Measurements from ENCODE around the gene ZDHHC3.
"Not testable (repeated sequence)": the region's sequence is repeated elsewhere in the genome, so short reads cannot be mapped to it uniquely, and the experiment has no call there.

Gene ZDHHC3

DNA sequence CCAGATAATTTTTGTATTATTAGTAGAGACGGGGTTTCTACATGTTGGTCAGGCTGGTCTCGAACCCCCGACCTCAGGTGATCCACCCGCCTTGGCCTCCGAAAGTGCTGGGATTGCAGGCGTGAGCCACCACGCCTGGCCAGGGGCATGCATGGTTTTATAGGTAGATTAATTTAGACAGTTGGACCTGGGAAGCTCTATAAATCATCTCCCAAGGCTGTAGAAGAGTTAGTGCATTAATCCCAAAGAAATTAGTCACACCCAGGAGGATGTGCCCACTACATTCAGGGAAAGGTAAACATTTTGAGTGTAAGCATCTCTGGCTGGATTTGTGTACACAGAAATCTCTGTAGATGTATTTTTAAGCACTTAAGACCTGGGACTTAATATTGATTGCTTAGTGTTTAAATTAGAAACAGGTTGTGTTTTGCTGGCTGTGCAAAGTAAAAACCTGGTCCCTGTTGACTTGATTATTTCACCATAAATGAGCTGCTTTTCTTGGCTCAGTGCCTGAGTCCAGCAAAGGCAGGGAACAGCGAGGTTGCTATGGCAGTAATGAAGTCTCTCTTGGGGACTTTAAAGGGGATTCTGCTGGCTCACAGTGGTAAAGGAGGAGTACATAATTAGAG is 19.3 kb upstream of the ZDHHC3 start:
- no peak for DNase-seq

DNA sequence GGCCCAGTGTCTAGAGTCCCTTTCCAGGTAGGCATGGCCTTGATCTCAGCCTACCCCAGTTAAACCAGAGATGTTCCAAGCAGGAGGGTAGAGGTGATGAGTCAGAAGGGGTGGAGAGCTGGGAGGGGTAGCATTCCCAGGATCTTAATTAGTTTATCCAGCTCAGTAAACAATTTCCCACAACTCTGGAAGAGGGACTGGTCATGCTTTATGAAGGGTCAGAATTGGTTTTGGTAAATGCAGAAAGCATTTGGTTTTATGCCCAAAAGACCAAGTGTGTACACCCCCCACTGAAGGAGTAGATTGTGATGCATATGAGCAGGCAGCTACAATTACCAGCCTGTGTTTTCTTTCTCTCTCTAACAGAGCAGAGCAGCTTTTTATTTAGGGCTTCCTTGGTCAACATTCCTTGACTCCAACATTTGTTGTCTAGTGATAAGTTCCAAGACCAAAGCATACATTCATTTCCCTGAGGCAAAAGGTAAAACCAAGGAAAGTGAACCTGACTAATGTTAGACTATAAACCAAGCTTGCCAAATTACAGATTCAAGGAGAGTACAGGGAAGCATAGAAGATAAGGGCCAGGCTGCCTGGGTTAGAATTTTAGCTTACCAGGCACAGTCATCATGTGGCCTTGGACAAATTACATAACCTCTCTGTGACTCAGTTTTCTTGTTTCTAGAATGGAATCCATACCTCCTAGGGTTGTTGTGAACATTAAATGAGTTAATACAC is 17.7 kb upstream of the ZDHHC3 start:
- no peak for DNase-seq

DNA sequence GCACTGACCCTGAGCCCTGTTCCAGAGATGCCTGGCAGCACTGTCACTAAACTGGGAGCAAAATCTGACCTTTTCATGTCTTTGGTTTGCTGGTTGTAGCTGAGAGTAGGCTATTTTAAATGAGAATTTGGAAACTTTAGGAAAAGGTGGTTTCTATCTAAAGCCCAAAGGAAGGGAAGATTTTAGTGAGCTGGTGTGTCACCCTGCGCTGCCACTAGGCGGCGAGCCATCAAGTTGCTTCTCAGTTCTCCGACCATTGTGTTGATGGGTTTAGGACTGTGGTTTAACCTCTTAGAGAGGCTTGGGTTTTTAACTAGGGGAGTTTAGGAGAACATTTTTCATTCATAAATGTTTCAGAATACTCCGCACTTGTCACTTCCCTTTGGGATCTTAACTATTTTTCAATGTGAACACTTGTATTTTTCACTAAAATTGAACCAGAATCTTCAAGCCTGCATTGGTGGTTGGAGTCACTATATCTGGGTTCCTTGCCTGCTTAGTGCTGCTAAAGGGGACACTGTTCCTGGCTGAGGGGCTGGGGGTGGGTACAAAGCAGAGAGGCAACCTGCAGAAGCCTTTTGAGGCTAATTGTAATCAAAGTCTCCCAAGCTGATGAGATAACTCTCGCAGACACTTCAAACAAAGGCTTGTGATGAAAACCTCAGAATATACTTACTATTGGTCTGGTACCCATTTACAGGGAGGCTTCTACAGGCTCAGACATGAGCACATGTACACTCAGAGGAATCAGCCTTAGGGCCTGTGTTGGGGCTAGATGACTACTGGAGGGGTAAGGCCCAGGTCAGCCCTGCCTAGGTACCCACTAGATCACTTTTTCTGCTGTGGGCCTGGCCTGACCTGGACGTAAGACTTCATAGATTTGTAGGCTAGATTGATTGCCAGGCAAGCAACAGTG is 16.8 kb upstream of the ZDHHC3 start:
- DNase-seq, result no peak

DNA sequence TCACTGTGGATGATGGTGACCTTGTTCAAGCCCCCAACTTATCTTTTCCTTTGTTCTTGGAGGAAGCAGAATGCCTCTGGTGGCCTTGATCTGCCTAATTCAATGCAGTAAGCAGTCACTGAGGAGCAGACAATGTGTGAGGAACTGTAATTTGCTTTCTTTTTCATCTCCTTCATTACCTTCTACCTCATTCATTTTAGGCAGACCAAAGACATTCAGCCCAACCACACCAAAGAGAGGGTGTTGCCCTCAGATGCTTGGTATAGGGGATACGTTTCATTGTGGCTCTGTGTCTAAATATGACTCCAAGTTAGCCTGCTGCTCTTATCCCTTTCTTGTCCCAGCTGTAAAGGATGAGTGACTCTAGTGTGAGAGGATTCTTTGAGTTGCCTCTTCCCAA is 15.4 kb upstream of the ZDHHC3 start:
- no peak for DNase-seq

DNA sequence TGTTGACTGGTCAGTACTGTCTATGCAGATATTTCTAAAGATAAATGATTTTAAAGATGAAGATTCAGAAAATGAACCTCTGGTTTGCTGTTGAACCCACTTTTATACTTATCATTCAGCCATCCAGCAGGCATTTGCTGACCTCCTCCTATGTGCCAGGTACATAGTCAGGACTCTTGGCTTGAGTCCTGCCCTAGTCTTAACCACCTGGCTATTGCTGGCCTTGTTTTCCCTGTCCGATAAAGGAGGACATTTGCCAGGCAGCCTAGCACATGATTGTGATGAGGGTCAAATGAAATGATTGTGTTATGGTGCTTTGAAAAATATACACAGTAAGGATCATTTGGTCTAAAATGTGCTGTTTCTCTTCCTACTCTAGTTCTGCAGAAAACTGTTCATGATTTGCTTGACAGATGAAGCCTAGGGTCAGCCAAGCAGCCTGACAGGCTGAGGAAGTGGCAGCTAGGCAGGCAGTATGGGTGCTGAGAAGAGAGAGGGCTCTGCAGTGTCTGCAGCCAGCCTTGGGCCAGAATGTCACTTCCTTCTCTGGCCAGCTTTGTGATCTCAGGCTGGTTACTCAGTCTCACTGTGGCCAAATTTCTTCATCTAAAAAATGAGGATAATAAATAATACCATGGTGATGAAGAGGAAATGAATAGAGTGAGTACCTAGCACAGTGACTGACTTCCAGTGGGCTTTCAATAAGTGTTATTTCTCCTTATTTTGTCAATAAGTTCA is 13.8 kb upstream of the ZDHHC3 start:
- DNase-seq, result no peak

DNA sequence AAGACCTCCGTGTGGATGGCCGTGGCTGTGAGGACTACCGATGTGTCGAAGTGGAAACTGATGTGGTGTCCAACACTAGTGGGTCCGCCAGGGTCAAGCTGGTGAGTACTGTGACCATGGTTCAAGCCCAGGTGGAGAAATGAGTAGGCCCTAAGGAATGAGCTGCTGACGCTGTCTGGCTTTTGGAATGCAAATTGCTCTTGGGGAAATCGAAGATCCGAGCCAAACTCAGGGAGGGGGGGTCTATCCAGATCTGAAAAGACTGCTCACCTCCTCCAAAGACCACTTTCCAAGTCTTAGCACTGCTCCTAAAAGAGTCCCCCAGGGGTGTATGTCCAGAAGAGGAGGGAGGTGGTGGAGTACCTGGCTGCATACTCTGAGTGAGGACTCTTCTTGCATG is 13.2 kb upstream of the ZDHHC3 start:
- DNase-seq, result no peak

DNA sequence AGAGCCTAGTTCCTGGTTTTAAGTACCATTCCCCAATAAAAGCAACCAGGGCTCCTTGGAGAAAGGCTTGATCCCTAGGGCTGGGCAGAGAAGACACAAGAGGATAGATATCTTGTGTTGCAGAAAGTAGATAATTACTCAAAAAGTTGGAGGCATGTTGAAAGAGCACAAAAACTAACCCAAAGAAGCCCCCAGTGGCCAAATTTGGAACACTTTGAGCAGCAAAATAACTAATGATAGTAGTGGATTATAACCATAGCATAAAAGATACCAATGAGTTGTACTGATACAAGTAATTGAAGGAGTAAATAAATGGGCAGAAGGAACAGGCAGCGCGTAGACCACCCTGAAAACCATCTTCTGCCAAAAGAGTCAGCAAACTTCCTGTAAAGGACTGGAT is 12.1 kb upstream of the ZDHHC3 start:
- no peak for DNase-seq

DNA sequence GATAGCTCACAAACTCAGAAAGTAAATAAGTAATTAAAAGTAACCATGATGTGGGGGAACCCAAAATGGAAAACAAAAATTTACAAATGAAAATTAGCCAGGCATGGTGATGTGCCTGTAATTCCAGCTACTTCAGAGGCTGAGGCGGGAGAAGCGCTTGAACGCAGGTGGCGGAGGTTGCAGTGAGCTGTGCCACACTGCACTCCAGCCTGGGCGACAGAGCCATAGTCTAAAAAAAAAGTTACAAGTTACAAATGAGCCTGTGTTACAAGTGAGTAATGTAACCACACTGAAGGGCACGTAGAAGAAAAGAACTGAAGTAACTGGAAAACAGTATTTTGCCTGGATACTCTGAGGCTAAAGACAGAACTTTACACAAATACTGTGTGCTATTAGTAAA is 11.4 kb upstream of the ZDHHC3 start:
- DNase-seq, result no peak

DNA sequence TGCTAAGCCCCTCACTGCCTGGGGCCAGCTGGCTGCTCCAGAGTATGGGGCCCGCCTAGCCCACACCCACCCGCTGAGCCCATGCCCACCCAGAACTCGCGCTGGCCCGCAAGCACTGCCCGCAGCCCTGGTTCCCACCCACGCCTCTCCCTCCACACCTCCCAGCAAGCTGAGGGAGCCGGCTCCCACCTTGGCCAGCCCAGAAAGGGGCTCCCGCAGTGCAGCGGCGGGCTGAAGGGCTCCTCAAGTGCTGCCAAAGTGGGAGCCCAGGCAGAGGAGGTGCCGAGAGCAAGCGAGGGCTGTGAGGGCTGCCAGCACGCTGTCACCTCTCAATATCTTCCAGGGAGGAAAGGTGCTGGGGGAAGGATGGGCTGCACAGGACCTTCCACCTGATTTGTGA is 10.4 kb upstream of the ZDHHC3 start:
- DNase-seq, result not testable (repeated sequence)

DNA sequence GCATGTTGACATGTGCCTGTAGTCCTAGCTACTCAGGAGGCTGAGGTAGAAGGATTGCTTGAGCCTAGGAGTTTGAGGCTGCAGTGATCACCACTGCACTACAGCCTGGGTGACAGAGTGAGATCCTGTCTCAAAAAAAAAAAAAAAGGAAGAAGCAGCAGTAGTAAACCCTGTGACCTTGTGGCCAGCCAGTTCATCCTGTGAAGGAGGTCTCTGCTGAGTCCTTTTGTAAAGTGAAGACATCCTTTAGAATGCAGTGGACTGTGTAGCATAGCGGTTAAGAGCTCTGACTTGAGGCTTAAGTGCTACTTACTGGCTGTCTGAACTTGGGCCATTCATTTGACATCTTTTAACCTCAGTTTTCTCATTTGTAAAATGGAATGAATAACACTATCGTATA is 8.4 kb upstream of the ZDHHC3 start:
- no peak for DNase-seq

DNA sequence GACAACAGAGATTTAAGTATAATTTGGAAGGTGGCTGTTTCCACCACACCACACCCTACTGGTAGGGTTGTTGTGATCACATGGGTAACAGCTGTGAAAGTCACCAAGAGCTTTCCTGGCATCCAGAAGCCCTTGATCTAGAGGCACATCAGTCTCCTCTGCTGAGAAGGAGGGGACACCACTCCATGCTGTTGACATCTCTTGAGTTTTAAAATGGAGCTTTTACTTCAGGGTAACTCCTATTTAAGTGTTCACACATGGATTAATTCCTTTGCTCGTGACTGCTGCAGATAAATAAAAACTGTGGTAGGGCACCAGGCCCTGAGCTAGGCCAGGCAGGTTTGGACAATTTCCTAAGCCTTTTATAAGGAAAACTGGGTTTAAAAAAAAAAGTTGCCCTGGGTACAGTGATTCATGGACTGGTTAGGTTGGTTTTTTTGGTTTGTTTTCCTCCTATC is 7.5 kb upstream of the ZDHHC3 start:
- DNase-seq, result no peak

DNA sequence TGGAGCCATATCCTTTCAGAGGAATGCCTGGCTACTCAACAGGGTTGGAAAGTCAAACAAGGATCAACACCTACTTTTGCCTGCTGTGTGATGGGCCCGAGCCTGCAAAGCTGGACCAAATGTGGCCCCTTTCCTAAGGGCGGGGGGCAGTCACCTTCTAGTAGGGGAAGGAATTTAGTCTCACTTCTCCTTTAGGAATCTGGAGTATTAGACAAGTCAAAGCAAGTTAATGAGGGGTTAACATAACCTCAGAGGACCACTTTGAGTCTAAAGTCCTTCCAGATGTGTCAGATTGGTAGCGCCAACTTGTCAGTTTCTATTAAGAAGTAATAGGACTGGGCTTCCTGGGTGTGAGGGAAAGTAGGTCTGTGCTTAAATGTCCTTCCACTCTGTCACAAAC is 6.8 kb upstream of the ZDHHC3 start:
- no peak for DNase-seq

DNA sequence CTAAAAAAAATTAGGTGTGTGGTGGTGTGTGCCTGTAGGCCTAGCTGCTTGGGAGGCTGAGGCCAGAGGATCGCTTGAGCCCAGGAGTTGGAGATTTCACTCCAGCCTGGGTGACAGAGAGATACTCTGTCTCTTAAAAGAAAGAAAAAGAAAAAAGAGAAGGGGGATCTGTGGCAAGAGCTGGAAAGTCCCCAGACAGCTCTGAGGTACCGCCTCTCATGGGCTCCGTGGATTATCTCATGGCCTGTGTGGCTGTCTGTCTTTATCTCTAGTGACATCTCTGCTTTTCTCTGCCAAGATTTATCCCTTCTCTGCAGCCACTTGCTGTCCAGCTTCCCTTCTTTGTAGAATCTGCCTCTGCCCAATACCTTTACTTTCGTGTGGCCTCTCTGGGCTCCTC is 5.8 kb upstream of the ZDHHC3 start:
- DNase-seq, result no peak

DNA sequence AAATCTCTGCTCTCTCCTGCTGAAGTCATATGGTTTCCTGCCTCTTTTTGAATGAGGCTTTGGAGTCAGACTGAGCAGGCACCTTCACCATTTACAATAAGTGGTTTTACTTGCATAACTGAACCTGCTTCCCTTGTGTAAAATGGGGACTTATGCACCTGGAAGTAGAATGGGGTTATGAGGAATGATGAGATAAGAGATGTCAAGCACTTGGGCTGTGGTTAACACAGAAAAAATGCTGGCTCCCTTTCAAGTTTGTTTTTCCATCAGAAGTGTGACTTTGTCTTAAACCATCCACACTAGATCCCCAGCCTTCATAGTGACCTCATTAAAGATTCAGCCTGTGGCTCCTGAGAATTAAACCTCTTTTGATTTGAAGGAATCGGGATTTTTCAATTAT is 5.2 kb upstream of the ZDHHC3 start:
- DNase-seq, result no peak

DNA sequence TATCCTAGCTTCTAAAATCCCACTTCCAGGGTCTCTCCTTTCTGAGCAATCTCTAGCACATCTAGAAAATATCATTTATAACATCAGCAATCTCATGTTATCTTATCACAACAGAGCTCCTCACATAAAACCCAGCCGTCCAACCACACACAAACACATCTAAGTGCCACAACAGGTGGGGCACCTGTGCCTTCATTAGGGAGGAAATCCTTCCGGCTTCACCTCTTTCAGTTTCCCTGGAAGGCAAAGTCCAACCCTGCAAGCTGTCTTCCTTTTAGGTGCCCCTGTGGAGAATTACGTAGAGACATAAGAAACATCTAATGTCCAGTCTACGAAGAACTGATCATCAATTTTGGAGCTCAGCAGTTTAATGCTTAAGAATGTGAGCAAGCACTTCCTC is 1.6 kb downstream of the ZDHHC3 start:
- no peak for DNase-seq

DNA sequence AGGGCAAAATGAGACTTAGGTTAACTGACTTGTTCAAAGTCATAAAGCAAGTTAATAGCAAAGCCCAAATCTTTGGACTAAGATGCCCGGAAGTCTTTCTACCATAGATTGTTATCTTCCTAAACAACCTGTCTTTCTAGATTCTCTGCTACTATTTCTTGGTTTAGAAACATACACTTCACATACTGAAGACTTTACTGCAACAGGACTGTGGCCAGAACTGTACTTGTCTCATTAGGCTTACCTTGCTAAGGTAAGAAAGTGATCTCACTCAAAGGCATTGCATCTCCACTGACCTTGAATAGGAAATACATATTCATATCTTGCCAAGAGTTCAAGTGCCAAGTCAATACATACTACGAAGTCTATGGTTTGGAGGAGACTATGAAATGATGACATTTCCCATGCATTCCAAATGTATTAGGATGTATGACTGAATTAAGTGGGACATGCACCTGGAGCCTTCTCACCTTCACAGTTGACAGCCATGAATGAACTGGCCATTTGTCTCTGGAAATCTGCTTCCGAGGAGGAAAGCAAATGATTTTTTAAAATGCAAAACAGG is 5.0 kb downstream of the ZDHHC3 start:
- no peak for DNase-seq

DNA sequence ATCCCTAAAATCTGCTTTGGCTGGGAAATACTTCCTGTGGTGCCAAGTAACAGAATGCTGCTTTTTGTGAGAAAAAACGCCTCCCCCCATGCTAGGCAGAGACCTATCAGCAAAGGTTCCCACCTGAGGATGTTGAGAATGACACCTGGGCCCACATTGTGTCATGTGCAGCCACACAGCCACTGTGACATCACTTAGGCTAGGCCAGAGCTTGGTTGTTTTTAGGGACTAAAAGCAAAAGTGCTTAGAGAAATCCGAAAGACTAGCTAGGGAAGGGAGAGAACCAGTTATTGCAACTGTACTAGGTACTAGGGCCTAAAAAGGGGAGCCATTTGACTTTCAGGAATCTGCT is 6.2 kb downstream of the ZDHHC3 start:
- no peak for DNase-seq

DNA sequence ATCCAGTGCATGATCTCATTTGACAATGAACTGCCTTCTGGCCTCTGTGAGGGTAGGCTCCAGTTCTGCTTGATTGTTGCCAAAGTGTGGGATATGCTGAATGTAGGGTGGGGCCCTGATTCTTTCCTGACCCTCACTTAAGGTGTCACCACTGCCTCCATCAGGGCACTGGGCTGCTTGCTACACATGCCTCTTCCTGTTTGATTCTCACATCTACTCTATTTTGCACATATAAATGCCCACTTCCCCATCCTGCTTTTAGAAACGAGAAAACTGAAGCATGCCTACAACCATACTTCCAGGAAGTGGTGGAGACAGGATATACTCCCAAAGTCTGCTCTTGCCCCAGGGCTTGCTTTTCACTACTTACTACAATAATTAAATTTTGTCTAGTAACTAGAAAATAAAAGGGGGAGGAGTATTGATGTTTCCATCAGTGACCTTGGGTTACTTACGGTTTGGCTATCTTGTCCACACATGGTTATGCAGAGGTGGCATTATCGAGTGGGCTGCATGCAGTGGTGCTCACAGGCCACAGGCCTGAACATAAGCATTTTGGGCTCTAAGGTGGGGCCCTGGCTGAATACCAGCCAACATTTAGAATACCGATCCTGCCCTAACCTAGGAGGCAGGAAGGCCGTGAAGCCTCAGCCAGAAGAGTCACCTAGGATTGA is 6.7 kb downstream of the ZDHHC3 start:
- DNase-seq, result no peak

DNA sequence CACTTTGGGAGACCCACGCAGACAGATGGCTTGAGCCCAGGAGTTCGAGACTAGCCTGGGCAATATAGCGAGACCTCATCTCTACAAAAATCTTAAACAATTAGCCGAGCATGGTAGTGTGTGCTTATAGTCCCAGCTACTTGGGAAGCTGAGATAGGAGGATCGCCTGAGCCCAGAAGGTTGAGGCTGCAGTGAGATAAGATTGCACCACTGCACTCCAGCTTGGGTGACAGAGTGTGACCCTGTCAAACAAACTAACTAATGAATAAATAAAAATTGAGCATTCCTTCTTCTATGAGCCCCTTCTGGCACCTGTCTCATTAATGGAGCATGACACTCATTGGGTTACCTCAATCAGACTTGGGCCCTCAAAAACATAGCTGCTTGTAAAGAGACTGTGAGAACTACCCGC is 7.5 kb downstream of the ZDHHC3 start:
- no peak for DNase-seq

DNA sequence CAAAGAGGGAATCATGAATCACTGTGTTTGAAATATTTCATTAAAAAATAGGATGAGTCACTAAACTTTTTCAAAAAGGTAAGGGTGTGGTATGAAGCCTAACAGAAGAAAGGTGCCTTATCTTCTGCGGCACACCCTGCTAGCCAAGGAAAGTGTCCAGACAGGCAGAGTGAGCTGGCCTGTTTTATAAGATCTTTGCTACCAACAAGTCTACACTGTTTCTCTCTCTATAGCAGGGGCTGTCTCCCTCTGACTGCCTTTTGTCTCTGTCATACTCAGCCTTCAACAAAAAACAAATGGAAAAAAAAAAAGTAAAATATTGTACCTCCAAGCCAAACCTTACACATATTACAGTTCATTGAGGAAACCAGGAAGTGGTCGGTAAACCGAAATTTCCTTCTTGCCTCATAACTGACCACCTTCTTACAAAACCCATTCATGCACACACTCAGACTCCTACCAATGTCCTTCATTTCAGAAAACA is 9.1 kb downstream of the ZDHHC3 start:
- DNase-seq, result no peak

DNA sequence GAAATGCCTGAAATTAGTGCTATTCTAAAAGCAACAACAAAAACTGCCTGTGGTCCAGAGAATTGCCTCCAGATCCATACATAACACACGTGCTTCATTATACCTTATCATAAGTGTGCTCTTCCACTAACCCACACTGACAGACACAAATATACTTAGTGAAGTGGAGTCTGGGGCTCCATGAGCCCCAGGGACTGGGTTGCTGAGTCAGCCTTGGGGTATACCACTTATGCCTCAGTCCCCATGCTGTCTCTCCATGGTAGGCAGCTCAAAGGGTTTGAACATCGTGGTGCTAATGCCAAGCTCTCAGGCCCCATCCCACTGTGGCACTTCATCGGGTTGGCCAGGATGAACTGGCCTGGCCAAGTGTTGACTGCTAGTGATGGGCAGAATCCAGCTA is 10.8 kb downstream of the ZDHHC3 start:
- DNase-seq, result no peak
